ENCODE measurements around the gene CCDC39.

Gene CCDC39

DNA sequence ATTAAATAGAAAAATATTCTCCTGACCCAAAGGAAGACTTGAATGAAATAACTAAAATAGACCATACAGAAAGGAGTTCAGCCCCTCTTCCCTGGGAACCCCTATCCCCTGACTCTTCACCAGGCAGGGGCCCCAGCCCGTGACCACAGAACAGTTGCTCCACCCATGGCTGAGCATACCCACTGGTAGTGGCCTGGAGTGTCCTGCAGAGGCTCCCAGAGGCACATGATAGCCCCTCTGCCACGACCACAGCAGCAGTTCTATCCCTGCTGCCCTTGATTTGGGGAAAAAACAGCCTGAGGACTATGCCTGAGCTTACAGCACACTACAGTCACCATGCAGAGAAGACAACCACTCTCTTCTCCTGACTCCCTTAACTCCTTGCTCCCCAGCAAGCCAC is 45.6 kb downstream of the CCDC39 start:
- H2AFZ ChIP-seq = no peak overlapping the region
- no peaks in the 10 kb centered on the region for H3K79me2 ChIP-seq
- H3K9ac ChIP-seq = no peak overlapping the region
- H3K4me1 ChIP-seq = no peaks in the 10 kb centered on the region
- no peaks in the 10 kb centered on the region for H3K9me3 ChIP-seq (ENCODE audit: control insufficient read depth, low read length)
- H3K4me2 ChIP-seq (ENCODE audit: low read length) = no peak overlapping the region
- TF ChIP-seq CTCF (IDR thresholded peaks at IDR 0.05) = no peak
- H3K27ac ChIP-seq = no peak overlapping the region
- no peak overlapping the region for H3K4me3 ChIP-seq (ENCODE audit: low read depth, low read length)
- no peaks in the 10 kb centered on the region for H3K36me3 ChIP-seq (ENCODE audit: control insufficient read depth, insufficient read depth, low read length)
- H3K27me3 ChIP-seq (ENCODE audit: control insufficient read depth, insufficient read depth, low read length) = no peaks in the 10 kb centered on the region

GRCh38 chr3:180631317-180631716 is 48.0 kb downstream of the CCDC39 start:
- H3K36me3 ChIP-seq (ENCODE audit: control insufficient read depth, insufficient read depth, low read length) = no peaks in the 10 kb centered on the region

GRCh38 chr3:180630371-180630770 is 48.9 kb downstream of the CCDC39 start:
- no peak overlapping the region for H2AFZ ChIP-seq
- no peaks in the 10 kb centered on the region for H3K27me3 ChIP-seq (ENCODE audit: control insufficient read depth, insufficient read depth, low read length)
- TF ChIP-seq CTCF (IDR thresholded peaks at IDR 0.05) = no peak
- H3K9ac ChIP-seq = no peak overlapping the region
- no peaks in the 10 kb centered on the region for H3K9me3 ChIP-seq (ENCODE audit: control insufficient read depth, low read length)
- H3K36me3 ChIP-seq (ENCODE audit: control insufficient read depth, insufficient read depth, low read length) = no peaks in the 10 kb centered on the region
- H3K4me2 ChIP-seq (ENCODE audit: low read length) = no peak overlapping the region
- no peak overlapping the region for H3K4me3 ChIP-seq (ENCODE audit: low read depth, low read length)
- H3K27ac ChIP-seq = no peak overlapping the region
- H3K4me1 ChIP-seq = no peaks in the 10 kb centered on the region
- no peaks in the 10 kb centered on the region for H3K79me2 ChIP-seq

More at GRCh38 chr3:180631317-180631716, 48.0 kb downstream of the CCDC39 start:
- no peak overlapping the region for H3K27ac ChIP-seq
- no peaks in the 10 kb centered on the region for H3K9me3 ChIP-seq (ENCODE audit: control insufficient read depth, low read length)
- no peak overlapping the region for H3K9ac ChIP-seq
- H3K4me2 ChIP-seq (ENCODE audit: low read length) = no peak overlapping the region
- H3K4me3 ChIP-seq (ENCODE audit: low read depth, low read length) = no peak overlapping the region
- H3K27me3 ChIP-seq (ENCODE audit: control insufficient read depth, insufficient read depth, low read length) = no peaks in the 10 kb centered on the region
- H3K79me2 ChIP-seq = no peaks in the 10 kb centered on the region
- no peak overlapping the region for H2AFZ ChIP-seq
- no peak for TF ChIP-seq CTCF (IDR thresholded peaks at IDR 0.05)
- H3K4me1 ChIP-seq = no peaks in the 10 kb centered on the region

DNA sequence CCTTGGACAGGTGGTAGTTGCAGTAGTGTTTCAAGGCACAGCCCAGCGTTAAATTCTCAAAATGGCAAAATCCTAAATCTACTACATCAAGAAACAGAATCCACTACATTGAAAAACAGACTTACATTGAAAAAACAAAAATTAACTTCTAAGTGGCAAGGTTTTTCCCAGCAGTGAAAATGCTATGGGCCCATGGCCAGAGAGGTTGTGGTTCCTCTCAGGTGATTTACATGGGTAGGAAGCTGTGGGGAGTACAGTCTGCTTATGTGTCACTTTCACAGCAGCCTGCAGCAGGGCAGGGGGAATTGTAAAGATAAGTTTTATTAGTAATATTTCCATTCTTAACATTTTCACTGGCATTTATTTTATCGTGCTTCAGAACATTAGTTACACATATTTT is 52.4 kb downstream of the CCDC39 start:
- Histone ChIP-seq H3K27ac (no peak overlapping the region), H3K36me3 (ENCODE audit: control insufficient read depth, insufficient read depth, low read length) (no peaks in the 10 kb centered on the region), H3K9me3 (ENCODE audit: control insufficient read depth, low read length) (no peaks in the 10 kb centered on the region), H3K79me2 (no peaks in the 10 kb centered on the region), H3K4me2 (ENCODE audit: low read length) (no peak overlapping the region), H3K4me1 (no peaks in the 10 kb centered on the region), H3K27me3 (ENCODE audit: control insufficient read depth, insufficient read depth, low read length) (no peaks in the 10 kb centered on the region), H3K4me3 (ENCODE audit: low read depth, low read length) (no peak overlapping the region), H3K9ac (no peak overlapping the region), H2AFZ (no peak overlapping the region)
- no peak for TF ChIP-seq CTCF (IDR thresholded peaks at IDR 0.05)

DNA sequence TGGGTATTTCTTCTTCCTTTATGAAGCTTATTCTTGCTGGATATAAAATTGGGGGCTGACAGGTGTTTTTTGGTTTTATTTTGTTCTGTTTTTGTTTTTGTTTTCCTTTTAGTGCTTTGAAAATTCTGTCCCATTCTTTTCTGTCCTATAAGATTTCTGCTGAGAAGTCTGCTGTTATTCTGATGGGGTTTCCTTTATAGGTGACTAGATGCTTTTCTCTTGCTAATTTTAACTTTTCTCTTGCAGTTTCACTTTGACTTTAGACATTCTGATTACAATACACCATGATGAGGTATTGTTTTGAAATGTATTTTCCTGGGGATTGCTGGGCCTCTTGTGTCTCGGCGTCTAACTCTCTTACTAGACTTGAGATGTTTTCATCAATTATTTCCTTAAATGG is 54.6 kb downstream of the CCDC39 start:
- H3K27ac ChIP-seq = no peak overlapping the region
- no peak for TF ChIP-seq CTCF (IDR thresholded peaks at IDR 0.05)
- H3K9me3 ChIP-seq (ENCODE audit: control insufficient read depth, low read length) = no peaks in the 10 kb centered on the region
- no peaks in the 10 kb centered on the region for H3K4me1 ChIP-seq
- no peaks in the 10 kb centered on the region for H3K79me2 ChIP-seq
- H3K9ac ChIP-seq = no peak overlapping the region
- H3K36me3 ChIP-seq (ENCODE audit: control insufficient read depth, insufficient read depth, low read length) = no peaks in the 10 kb centered on the region
- H3K27me3 ChIP-seq (ENCODE audit: control insufficient read depth, insufficient read depth, low read length) = no peaks in the 10 kb centered on the region
- H2AFZ ChIP-seq = no peak overlapping the region
- H3K4me3 ChIP-seq (ENCODE audit: low read depth, low read length) = no peak overlapping the region
- no peak overlapping the region for H3K4me2 ChIP-seq (ENCODE audit: low read length)
